ENCODE results near the gene EXOC3L1. TPM values are rescaled to one million over a fixed set of nuclear protein-coding genes. Genes with fewer than 3 reads are reported as not detected.

Gene EXOC3L1
- total RNA-seq, 2 experiments from 2014 or later, result not detected

- Histone ChIP-seq H3K36me3 (ENCODE audit: insufficient read depth, low read length) (no peaks in the 10 kb centered on the region), H4K20me1 (ENCODE audit: insufficient read depth, low read length) (no peaks in the 10 kb centered on the region), H3K4me3 (ENCODE audit: low read depth, low read length, poor library complexity, severe bottlenecking) (no peak overlapping the region), H3K27ac (ENCODE audit: low read depth, low read length, poor library complexity, severe bottlenecking) (no peak overlapping the region), H3K4me2 (ENCODE audit: low read length) (peak overlapping the region; percentile 40; the same call in 1 of the 2 replicates), H3K4me1 (ENCODE audit: insufficient read depth, low read length, poor library complexity, severe bottlenecking) (peaks cover 19% of the 10 kb centered on the region), H3K9me3 (ENCODE audit: low read length) (no peaks in the 10 kb centered on the region), H3K9me2 (ENCODE audit: insufficient read depth, low read length) (no peaks in the 10 kb centered on the region), H3K79me2 (ENCODE audit: insufficient read depth, low read depth, low read length) (no peaks in the 10 kb centered on the region), H2AFZ (ENCODE audit: low read length) (no peak overlapping the region)
- ChIA-PET POLR2A (interaction anchor here (0.5 to 0.7 kb wide), 5 partner anchors 37 to 137 kb away, joined by 3 to 5 read pairs (median 3); no protein-coding TSS in a partner anchor), CTCF (ENCODE audit: unreplicated experiment) (interaction anchor here (1.1 kb wide), 1 partner anchor 55 kb away, joined by 3 read pairs; no protein-coding TSS in a partner anchor)
- DNase-seq (ENCODE audit: low spot score), result peak; percentile 80
- no TSS peak for BruUV-seq (replicated peaks)
- intact Hi-C loops (cut with micrococcal nuclease; ENCODE audit: unreplicated experiment), result loop anchor here (1.0 to 2.0 kb wide), 3 partner anchors 137 to 201 kb away; no protein-coding TSS in a partner anchor
- TF ChIP-seq, protein P1, sequence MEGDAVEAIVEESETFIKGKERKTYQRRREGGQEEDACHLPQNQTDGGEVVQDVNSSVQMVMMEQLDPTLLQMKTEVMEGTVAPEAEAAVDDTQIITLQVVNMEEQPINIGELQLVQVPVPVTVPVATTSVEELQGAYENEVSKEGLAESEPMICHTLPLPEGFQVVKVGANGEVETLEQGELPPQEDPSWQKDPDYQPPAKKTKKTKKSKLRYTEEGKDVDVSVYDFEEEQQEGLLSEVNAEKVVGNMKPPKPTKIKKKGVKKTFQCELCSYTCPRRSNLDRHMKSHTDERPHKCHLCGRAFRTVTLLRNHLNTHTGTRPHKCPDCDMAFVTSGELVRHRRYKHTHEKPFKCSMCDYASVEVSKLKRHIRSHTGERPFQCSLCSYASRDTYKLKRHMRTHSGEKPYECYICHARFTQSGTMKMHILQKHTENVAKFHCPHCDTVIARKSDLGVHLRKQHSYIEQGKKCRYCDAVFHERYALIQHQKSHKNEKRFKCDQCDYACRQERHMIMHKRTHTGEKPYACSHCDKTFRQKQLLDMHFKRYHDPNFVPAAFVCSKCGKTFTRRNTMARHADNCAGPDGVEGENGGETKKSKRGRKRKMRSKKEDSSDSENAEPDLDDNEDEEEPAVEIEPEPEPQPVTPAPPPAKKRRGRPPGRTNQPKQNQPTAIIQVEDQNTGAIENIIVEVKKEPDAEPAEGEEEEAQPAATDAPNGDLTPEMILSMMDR (conservative IDR thresholded peaks at IDR 0.05; ENCODE audit: low read length), result peak; percentile 90
- TF ChIP-seq EZH2phosphoT487 (IDR thresholded peaks at IDR 0.05; ENCODE audit: borderline replicate concordance, low read depth, low read length), result no peak
These were observed 34.4 kb downstream of the EXOC3L1 start for GRCh38 chr16:67155295-67156142.

GRCh38 chr16:67154578-67155294, 35.2 kb downstream of the EXOC3L1 start:
- H3K79me2 ChIP-seq (ENCODE audit: insufficient read depth, low read depth, low read length), result no peaks in the 10 kb centered on the region
- POLR2A ChIA-PET, result interaction anchor here (0.6 to 0.7 kb wide), 4 partner anchors 38 to 136 kb away, joined by 3 to 5 read pairs (median 4); no protein-coding TSS in a partner anchor

More at GRCh38 chr16:67154578-67155294, 35.2 kb downstream of the EXOC3L1 start:
- H3K4me1 ChIP-seq (ENCODE audit: insufficient read depth, low read length, poor library complexity, severe bottlenecking), result peaks cover 18% of the 10 kb centered on the region
- TF ChIP-seq, protein P1 (conservative IDR thresholded peaks at IDR 0.05; ENCODE audit: low read length), result no peak
- no peak for TF ChIP-seq EZH2phosphoT487 (IDR thresholded peaks at IDR 0.05; ENCODE audit: borderline replicate concordance, low read depth, low read length)
- DNase-seq (ENCODE audit: low spot score), result no peak
- no peak overlapping the region for H2AFZ ChIP-seq (ENCODE audit: low read length)
- peak overlapping the region; percentile 30; the same call in 1 of the 2 replicates for H3K4me2 ChIP-seq (ENCODE audit: low read length)
- no peaks in the 10 kb centered on the region for H3K9me2 ChIP-seq (ENCODE audit: insufficient read depth, low read length)
- BruUV-seq (replicated peaks), result no TSS peak
- H3K4me3 ChIP-seq (ENCODE audit: low read depth, low read length, poor library complexity, severe bottlenecking), result no peak overlapping the region
- no peaks in the 10 kb centered on the region for H4K20me1 ChIP-seq (ENCODE audit: insufficient read depth, low read length)
- intact Hi-C loops (cut with micrococcal nuclease; ENCODE audit: unreplicated experiment), result loop anchor here (1.0 to 2.0 kb wide), 3 partner anchors 136 to 200 kb away; no protein-coding TSS in a partner anchor
- H3K27ac ChIP-seq (ENCODE audit: low read depth, low read length, poor library complexity, severe bottlenecking), result no peak overlapping the region
- H3K36me3 ChIP-seq (ENCODE audit: insufficient read depth, low read length), result 0 out of 2 replicates have a peak, but pooled peaks cover 2% of the 10 kb centered on the region
- CTCF ChIA-PET (ENCODE audit: unreplicated experiment), result interaction anchor here (1.1 kb wide), 1 partner anchor 54 kb away, joined by 3 read pairs; no protein-coding TSS in a partner anchor
- H3K9me3 ChIP-seq (ENCODE audit: low read length), result no peaks in the 10 kb centered on the region

All from OCI-LY7 (cell line).